ENCODE data around the gene NGF.

The NGF gene

DNA sequence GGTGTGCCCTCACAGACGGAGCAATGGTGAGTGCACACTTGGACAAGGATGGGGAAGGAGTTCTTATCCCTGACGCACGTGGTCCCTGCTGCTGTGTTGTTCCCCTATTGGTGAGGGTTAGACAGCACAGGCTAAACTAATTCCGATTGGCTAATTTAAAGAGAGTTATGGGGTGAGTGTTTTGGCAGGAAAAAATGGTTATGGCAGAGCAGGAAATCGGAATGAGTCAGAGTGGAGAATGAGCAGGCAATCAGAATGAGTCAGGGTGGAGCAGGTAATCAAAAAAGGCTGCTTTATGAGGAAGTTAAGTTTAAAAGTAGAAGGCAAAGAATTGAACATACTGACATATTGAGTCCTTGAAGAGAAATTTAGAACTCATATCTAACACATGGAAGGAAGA is 100.5 kb downstream of the NGF start:
- TF ChIP-seq, protein P1, sequence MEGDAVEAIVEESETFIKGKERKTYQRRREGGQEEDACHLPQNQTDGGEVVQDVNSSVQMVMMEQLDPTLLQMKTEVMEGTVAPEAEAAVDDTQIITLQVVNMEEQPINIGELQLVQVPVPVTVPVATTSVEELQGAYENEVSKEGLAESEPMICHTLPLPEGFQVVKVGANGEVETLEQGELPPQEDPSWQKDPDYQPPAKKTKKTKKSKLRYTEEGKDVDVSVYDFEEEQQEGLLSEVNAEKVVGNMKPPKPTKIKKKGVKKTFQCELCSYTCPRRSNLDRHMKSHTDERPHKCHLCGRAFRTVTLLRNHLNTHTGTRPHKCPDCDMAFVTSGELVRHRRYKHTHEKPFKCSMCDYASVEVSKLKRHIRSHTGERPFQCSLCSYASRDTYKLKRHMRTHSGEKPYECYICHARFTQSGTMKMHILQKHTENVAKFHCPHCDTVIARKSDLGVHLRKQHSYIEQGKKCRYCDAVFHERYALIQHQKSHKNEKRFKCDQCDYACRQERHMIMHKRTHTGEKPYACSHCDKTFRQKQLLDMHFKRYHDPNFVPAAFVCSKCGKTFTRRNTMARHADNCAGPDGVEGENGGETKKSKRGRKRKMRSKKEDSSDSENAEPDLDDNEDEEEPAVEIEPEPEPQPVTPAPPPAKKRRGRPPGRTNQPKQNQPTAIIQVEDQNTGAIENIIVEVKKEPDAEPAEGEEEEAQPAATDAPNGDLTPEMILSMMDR (IDR thresholded peaks at IDR 0.05; ENCODE audit: control insufficient read depth, extremely low read depth, insufficient read depth): no peak

DNA sequence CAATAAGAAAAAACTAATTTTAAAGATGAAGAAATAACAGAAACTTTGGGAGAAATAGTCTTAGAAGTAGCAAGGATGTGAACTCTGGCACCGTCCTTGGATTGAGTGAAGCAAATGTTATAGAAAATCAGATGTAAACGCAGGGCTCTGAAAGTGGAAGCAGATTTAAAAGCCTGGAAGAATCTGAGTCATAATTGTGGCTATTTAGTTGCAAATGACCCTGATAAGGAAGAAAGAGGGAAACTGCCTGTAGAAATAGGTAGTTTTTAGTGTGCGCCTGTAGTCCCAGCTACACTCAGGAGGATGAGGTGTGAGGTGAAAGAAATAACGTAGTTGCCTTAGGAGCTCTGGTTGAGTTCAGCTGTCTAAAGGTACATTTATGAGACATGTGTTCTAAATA is 101.0 kb downstream of the NGF start:
- H3K4me3 ChIP-seq (ENCODE audit: low read depth, low read length): no peak overlapping the region
- TF ChIP-seq, protein P1 (IDR thresholded peaks at IDR 0.05; ENCODE audit: control insufficient read depth, extremely low read depth, insufficient read depth): no peak
- no peak for DNase-seq (ENCODE audit: low read depth)

More for the DNA sequence above, 100.5 kb downstream of the NGF start:
- H3K4me3 ChIP-seq (ENCODE audit: low read depth, low read length): no peak overlapping the region
- DNase-seq (ENCODE audit: low read depth): no peak
